Heart left ventricle (tissue), 13 donors: ENCODE measurements around the gene LCE4A.

Experiments
- CTCF ChIP-seq, 12 donors: fragments of 200-600 bp; sonication (generic) in 4 of 12; IDR thresholded peaks; one replicate each; pipeline versions ENCODE4 v1.5.0 to v1.8.0; 2018 to 2022; ENCODE audit warnings: antibody characterized with exemption in 12 of 12, mild to moderate bottlenecking in 5 of 12
- POLR2A ChIP-seq, 2 donors: fragments of 450-650 bp; IDR thresholded peaks; one replicate each; pipeline ENCODE4 v1.6.1; 2017; ENCODE audit warnings: antibody characterized with exemption in 2 of 2, mild to moderate bottlenecking in 2 of 2, moderate library complexity in 2 of 2
- donor health status: ischemic (EF 13 %, LVEDD 7.1; RV severe dilation, severe dysfunction).
- donor health status: DM: no; HTN: yes; CAD: no.
- donor health status: DM: no; HTN: no; CAD: no.
- donor health status: ischemic (EF 25% LVEDD 6.9; RV normal size, moderate dysfunction).
- donor health status: ischemic (EF 25% LVEDD 5.7; RV mildly dilated, moderate dysfunction).
- donor health status: ischemic (EF 35%, LVEDD 5.7; RV mildly dilated, moderate dysfunction).
- donor health status: nonischemic (EF 11% LVEDD 7.7; RV severe dilation, severe dysfunction).
- donor health status: DM: yes; HTN: yes; CAD: no.
- donor health status: PGD.
- donor health status: ischemic (EF 29% LVEDD 5.4; RV normal size, mild dysfunction).
- donor health status: nonischemic (EF 23%, LVEDD 6.1; RV moderate dilation, normal function).

GRCh38 chr1:152758636-152759035, 50.7 kb downstream of the LCE4A start:
- no peak for TF ChIP-seq CTCF (IDR thresholded peaks at IDR 0.05)
- TF ChIP-seq POLR2A (IDR thresholded peaks at IDR 0.05), result no peak
